NOMO-1 treated with dmso at 0.1 percent for 144 hours (cell line): Measurements from ENCODE around the gene LYRM7.
"Not testable (repeated sequence)": the region's sequence is repeated elsewhere in the genome, so short reads cannot be mapped to it uniquely, and the experiment has no call there.

ENCODE experiments used
- DNase-seq: peaks from one replicate; lab custom pipeline; 2025; ENCODE audit not compliant: unreplicated experiment; lab: John Stamatoyannopoulos, UW

The LYRM7 gene

DNA sequence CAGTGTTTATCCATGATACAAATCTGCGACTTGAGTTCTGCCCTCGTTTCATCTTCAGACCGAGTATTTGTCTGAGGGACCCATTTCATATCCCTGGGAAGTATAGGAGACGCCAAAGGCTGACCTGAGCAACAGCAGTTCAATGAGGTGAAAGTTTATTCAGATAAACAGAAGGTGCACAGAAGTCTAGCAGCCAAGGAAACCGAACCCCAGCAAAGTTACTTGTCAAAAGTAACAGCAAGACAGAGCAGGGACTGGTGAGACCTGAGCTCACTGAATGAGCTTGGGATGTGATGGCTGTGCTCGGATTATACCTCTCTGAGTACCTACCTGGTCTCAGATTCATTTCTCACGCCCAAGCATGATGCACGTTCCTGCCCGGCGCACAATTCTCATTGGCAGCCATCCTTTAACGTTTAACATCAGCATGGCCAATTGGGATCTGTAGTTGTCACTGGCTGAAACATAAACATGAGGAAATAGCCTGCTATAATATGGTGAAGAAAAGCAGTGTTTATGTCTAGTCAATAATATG is 599 bp downstream of the LYRM7 start:
- no peak for DNase-seq

DNA sequence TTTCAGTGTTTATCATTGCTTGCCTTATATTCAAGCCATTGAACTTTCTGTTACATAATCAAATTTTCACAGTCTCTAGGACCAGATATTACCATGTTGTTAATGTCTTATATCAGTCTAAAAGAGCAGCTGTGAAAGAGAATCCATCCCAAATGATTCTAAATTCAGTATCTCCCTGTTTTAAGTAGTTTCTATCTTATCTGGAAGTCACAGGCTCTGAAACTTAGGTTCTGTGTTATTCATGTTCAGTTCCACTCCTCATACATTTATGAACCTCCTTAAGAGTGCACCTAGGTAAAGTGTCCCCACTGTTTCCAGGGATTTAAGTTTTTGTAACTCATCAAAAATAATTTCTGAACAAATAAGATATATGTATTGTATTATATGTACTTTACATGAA is 9.7 kb downstream of the LYRM7 start:
- DNase-seq = no peak

DNA sequence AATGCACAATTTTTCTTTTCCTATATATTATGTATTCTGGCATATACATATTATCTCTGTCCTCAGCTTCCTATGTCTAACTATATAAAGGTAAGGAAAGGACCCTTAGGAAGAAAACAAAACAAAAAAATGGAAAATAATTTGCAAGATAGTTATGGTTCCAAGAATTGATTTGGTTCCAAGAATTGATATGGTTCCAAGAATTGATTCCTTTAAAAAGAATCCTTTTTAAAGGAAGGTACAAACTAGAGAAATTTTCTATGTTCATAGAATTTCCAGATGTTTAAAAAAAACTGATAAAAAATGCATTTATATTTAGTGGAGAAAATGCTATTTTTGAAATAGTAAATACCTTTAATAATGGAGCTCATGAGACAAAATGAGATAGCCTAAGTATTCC is 12.1 kb downstream of the LYRM7 start:
- DNase-seq = no peak

DNA sequence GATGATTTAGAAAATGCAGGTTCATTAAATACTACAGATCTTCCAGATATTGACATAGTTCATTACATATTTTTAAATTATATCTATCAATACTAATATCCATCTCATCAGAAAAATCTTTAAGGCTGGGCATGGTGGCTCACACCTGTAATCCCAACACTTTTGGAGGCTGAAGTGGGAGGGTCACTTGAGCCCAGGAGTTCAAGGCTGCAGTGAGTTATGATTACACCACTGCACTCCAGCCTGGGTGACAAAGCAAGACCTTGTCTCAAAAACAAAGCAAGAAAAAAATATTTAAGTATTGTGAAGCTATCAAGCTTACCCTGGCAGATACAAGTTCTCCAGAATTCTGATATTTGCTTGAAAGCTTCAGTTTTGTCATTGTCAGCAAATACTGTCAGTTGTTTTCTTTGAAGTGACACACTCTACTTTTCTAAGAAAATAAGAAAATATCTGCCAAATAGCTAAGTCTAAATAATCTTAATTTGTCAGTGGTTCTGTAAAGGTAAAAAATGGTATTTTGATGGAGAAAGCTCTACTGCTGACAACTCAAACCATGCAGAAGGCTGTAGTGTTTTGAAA is 14.9 kb downstream of the LYRM7 start:
- DNase-seq = no peak

DNA sequence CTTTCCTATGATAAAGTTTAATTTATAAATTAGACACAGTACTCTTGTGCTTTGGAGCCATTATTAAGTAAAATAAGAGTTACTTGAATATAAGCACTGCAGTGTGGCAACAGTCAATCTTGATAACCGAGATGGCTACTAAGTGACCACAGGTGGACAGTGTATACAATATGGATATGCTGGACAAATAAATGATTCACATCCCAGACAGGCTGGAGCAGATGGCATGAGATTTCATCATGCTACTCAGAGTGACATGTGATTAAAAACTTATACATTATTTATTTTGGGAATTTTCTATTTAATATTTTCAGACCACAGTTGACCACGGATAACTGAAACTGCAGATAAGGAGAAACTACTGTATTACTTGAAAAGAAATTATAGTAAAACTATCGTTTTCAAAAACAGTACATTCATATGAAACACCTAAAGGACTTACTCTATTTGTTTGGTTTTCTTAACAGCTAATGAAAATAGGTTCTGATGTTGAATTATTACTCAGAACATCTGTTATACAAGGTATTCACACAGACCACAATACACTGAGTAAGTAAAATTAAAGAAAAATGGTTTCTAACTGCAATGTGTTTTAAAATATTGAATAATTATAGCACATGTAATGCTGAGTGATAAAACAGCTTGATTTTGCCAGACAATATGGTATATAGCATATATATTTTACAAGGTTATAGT is 16.0 kb downstream of the LYRM7 start:
- no peak for DNase-seq

DNA sequence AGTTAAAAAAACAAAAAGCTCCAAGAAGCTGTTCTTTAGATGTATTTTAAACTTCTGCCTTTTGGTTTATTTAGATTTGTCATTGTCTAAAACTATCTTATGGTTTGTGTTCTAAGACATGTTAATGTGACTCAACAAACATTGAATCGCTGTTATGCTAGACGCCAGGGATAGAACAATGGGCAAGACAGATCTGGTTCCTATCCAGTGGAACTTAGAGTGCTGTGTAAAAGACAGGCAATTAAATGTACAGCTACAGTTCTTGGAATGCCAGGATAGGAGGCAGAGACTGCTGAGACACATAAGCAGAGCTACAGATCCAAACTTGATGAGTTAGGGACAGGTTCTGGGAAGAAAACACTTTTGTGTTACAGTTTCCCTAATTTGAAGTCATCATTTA is 22.4 kb downstream of the LYRM7 start:
- DNase-seq = no peak

DNA sequence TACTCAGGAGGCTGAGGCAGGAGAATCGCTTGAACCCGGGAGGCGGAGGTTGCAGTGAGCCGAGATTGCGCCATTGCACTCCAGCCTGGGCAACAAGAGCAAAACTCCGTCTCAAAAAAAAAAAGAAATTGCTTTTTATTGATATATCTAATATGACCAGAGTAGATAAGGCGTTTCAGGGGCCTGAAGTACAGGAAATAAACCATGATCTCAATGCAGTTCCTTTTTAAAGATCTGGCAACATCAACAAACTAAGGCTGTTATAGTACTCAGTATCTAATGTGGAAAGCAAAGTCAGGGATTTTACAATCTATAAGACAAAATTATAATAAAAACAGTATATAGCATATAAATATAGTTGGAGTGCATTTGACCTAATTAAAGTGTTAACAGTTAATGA is 23.2 kb downstream of the LYRM7 start:
- not testable (repeated sequence) for DNase-seq

DNA sequence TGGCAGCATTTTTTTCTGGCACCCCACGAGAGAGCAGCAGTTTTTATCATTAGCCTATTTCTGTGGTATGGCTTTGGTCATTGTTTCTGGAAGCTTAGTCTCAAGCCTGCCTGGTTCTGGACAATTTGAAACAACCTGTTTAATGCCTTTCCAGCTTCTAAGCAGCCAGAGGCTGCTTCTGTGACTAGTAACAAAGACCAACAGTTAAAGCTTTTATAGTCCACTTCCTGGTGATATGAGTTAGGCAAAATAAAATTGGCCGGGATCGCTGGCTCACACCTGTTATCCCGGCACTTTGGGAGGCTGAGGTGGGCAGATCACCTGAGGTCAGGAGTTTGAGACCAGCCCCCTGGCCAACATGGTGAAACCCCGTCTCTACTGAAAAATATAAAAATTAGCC is 24.0 kb downstream of the LYRM7 start:
- DNase-seq = no peak

DNA sequence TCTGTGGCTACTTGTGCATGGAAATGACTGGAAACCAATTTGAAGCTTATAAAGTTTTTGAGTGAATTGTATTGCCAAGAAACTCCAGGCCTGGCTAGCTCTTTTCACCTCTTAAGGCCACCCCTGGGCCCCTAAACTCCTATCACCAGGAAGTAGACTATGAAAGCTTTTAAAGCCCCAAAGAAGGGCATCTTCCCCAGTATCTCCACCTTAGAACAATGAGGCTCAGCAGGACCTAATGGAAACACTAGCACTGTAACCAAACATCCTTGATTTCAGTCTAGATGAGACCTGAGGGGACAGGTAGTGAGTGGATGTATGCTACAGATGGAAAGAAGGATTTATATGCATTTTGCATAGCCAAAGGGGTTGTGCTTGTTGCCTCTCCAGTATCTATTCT is 25.0 kb downstream of the LYRM7 start:
- no peak for DNase-seq

DNA sequence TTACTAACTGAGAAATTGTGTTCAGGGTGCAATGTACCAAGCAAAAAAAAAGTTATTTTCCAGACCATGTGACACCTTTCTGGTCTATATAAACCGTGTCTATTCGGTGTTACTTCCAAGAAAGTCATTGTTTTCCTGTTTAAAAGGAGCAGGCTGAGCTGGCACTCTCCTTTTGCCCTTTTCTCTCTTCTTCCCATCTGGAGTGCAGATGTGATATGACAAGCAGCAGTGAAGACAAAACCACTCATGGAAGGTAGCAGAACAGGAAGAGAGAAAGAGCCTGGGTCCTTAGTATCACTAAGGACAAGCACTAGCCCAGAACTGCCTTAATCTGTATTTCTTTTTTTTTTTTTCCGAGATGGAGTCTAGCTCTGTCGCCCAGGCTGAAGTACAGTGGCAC is 25.6 kb downstream of the LYRM7 start:
- DNase-seq = no peak

DNA sequence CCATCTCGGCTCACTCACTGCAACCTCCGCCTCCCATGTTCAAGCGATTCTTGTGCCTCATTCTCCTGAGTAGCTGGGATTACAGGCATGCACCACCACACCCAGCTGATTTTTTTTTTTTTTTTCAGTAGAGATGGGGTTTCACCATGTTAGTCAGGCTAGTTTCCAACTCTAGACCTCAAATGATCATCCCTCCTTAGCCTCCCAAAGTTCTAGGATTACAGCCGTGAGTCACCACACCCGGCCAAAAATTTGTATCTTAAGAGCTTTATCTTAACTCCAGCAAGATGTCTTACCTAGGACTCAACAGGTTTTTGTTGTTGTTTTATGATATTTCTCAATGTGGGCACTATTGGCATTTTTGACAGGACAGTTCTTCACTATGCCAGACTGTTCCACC is 27.9 kb downstream of the LYRM7 start:
- DNase-seq = no peak

DNA sequence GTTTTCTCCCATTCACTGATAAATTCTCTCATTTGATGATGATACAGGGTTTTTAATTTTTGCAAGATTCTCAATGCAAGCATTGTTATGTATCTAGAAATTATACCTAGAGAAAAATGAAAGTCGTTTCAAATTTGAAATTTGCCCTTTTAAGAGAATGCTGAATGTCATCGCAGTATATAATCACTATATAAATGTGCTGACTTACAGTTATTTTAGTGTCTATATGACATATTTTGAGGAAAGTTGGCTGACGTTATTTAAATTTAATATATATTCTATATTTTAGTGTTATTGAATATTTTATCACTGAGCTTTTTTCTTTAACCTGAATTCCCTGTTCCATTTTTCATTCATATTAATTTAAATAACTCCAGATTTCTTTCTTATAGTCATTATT is 29.8 kb downstream of the LYRM7 start:
- DNase-seq = no peak

DNA sequence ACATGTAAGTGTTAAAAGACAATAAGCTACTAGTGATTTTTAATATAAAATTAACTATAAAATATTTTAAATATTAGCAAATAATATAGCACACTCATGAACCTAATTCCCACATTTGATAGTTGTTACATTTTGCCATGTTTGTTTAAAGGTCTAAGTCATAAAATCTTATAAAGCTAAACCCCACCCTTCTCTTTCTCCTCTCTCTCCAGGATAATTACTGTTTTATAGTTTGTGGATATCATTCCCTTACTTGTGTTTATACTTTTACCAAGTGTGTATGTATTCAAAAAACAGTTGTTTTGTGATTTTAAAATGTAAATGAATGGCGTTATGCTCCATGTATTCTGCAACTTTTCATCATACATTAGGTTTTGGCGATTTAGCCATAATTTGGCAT is 34.2 kb downstream of the LYRM7 start:
- no peak for DNase-seq

DNA sequence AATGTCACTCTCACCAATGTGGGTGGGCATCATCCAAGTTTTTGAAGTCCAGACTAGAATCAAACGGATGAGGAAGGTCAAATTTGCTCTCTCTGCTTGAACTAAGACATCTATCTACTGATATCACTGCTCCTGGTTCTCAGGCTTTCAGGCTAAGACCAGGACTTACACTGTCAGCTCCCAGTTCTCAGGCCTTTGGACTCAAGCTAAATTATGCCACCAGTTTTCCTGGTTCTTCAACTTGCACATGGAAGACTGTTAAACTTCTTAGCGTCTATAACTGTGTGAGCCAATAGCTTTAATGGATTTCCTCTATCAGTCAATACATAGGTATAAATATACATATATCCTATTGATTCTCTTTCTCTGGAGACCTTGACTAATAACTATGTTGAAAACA is 35.3 kb downstream of the LYRM7 start:
- DNase-seq = no peak

DNA sequence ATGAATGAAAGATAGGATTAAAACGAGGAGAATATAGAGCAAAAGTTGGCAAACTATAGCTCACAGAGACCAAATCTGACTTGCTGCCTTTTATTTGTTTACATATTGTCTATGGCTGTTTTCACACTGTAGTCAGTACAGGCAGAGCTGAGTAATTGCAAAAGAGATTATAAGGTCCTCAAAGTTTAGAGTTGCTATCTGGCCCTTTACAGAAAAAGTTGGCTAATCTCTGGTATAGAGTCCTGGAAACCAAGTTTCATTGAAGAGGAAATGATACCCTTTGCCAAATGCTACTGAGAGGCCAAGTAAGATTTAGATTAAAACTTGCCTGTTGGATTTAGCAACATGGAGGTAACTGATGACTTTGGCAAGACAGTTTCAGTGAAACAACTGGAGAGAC is 36.0 kb downstream of the LYRM7 start:
- peak; percentile 51 for DNase-seq

DNA sequence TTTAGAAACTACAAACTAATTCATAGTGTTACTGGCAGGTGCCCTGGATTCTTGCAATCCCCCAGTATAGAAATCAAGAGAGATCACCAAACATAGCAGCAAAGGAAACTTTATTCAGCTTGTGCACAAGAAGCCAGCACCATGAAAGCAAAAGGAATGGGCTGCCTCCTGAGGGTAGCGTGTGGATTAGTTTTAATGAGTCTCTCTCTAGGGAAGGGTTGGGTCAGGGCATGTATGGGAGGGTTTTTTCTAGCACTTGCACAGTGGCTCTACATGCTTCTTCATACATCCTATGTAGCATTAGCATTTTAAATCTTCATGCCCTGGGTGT is 38.4 kb downstream of the LYRM7 start:
- no peak for DNase-seq

DNA sequence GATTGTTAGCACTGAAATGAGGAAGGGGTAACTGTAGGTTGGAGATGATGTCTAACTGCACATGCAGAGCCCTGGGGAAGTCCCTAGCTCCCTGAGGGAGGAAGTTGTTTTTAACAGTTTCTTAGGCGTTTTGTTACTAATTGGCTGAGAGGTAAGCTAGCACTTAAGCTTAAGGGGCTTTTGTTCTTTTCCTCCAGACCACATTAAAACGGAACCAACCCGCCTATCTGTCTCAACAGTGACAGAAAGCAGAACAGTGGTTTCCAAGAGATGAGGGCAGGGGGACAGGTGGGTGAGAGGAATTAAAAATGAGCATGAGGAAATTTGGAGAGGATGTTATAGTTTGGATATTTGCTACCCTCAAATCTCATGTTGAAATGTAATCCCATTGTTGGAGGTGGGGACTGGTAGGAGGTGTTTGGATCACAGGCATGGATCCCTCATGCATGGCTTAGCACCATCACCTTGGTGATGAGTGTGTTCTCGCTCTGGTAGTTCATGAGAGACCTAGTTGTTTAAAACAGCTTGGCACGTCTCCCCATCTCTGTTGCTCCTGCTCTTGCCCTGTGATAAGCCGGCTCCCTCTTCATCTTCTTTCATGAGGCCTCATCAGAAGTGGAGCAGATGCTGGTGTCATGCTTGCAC is 38.9 kb downstream of the LYRM7 start:
- DNase-seq = peak; percentile 95

DNA sequence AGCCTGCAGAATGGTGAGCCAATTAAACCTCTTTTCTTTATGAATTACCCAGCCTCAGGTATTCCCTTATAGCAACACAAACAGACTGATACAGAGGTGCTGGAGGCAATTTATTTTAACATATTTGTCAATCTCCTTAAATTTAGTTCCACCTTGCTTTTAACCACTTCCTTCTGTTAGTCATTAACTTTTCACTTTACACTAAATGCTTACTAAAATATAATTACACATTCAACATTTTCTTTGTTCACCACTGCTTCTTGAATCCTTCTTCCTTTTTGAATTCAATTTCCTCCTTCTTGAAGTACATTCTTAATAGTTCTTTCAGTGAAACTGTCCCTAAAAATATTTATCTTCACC is 39.4 kb downstream of the LYRM7 start:
- DNase-seq = no peak

DNA sequence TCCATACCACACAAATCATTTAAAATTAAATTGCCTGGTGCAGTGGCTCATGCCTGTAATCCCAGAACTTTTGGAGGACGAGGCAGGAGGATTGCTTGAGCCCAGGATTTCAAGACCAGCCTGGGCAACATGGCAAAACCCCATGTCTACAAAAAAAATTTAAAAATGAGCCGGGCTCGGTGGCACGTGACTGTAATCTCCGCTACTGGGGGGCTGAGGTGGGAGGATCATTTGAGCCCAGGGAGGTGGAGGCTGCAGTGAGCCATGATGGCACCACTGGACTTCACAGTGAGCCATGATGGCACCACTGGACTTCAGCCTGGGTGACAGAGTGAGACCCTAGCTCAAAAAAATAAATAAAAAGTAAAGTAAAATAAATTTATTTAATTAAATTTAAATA is 40.9 kb downstream of the LYRM7 start:
- DNase-seq = no peak

DNA sequence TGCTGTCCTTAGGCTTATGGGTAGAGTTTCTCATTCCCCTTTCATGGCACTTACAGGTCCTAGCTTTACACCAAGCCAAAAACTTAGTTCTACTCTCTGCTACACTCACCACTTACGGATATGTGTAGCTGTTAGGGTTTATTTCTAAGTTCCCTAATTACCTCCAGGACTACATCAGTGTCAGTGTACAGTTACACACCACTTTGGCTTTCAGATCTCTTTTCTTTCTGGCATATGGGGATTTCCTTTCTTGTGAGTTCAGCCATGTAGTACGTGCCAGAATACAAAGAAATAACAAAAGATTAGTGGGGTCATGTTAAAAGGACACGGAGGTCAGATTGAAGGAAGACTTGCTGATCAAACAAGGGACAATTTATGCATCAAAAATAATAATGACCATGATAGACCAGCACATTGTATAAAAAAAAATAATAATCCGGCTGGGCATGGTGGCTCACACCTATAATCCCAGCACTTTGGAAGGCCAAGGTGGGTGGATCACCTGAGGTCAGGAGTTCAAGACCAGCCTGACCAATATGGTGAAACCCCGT is 41.8 kb downstream of the LYRM7 start:
- no peak for DNase-seq

DNA sequence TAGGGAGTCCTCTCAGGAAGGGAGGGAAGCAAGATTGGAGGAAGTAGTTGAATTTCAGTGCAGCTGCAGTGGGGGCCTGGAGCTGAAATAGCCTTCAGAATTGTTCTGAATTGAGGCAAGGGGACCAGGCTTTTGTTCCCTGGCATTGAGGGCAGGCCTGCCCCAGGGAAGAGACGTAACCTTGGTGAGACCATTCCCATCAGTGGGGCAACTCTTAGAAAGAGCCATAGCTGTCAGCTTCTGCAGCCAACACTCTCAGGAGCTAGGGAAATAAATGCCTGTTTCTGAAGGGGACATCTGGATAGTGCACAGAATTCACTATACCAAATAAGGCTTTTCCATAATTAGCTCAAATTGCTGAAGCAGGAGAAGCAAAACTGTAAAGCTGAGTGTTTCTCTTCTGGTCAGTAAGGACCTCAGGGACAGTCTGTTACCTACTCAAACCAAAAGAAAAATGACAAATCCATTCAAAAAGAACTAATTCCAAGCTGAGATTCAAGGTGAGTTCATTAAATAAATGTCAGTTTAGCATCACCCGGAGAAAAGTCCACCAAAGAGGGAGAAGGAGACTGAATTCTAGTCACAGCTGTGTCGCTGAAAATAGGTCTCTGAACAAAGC is 44.0 kb downstream of the LYRM7 start:
- no peak for DNase-seq

DNA sequence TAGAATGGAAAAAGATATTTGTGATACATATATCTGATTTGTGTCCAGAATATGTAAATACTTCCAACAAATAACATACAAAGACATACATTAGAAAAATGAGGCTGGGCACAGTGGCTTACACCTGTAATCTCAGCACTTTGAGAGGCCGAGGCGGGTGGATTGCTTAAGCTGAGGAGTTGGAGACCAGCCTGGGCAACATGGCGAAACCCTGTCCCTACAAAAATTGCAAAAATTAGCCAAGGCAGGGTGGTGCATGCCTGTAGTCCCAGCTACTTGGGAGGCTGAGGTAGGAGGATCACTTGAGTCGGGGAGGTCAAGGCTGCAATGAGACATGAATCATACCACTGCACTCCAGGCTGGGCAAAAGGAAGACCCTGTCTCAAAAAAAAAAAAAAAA is 47.0 kb downstream of the LYRM7 start:
- DNase-seq = no peak
